Endothelial cell of umbilical vein (primary cell): ENCODE measurements around the gene BARX1. TPM values are rescaled to one million over a fixed set of nuclear protein-coding genes. Genes with fewer than 3 reads are reported as not detected.

Experiments
- BruUV-seq: library from RNA; stranded (reverse); fragments of 400-500 nt; replicated peaks from 2 replicates; lab custom pipeline; 2021; lab: Mats Ljungman, UMichigan
- CTCF ChIA-PET: fragments of 300-600, 350-600 bp; sonication (Branson Sonifier 250); formaldehyde crosslinking; loops from one replicate; lab custom pipeline; 2021; ENCODE audit warnings: antibody characterized with exemption, inconsistent platforms; lab: Charles Lee
- POLR2A ChIA-PET: fragments of 300-600, 350-600 bp; sonication (Branson Sonifier 250); formaldehyde crosslinking; loops from one replicate; lab custom pipeline; 2021; ENCODE audit warnings: antibody characterized with exemption, inconsistent platforms; lab: Charles Lee
- DNase-seq: peaks from one replicate; pipeline ENCODE4 v3.0.0-alpha.2; 2011; ENCODE audit warnings: low read depth, low spot score
- FAIRE-seq: peaks from 2 replicates; lab custom pipeline; 2011; peaks lifted over from hg19 to GRCh38; lab: Jason Lieb, UNC
- H2AFZ ChIP-seq: 2 replicates; pipeline ENCODE4 v1.6.0; 2012; ENCODE audit warnings: low read depth, low read length, control low read depth, inconsistent platforms
- H3K27ac ChIP-seq: 2 replicates; pipeline ENCODE4 v1.5.1; 2011; ENCODE audit warnings: low read depth, mild to moderate bottlenecking, control low read depth, low read length, moderate library complexity; ENCODE audit not compliant: insufficient read depth
- H3K27me3 ChIP-seq, 2 experiments: 2 replicates each; pipeline versions ENCODE4 v1.6.0 to v1.6.1; 2011; ENCODE audit warnings: low read length in 2 of 2, mixed read lengths in 1 of 2; ENCODE audit not compliant: control insufficient read depth in 2 of 2, insufficient read depth in 2 of 2
- H3K36me3 ChIP-seq, 2 experiments: 2 replicates in 1 of 2; 3 replicates in 1 of 2; pipeline ENCODE4 v1.5.1; 2011; ENCODE audit warnings: low read length in 2 of 2, mild to moderate bottlenecking in 1 of 2, moderate library complexity in 1 of 2; ENCODE audit not compliant: control insufficient read depth in 2 of 2, insufficient read depth in 2 of 2; ENCODE audit errors: extremely low read depth in 1 of 2
- H3K4me1 ChIP-seq: 3 replicates; pipeline ENCODE4 v1.5.1; 2011; ENCODE audit warnings: mild to moderate bottlenecking, low read length; ENCODE audit not compliant: control insufficient read depth, insufficient read depth; ENCODE audit errors: extremely low read depth
- H3K4me2 ChIP-seq: 2 replicates; pipeline ENCODE4 v1.6.1; 2011; ENCODE audit warnings: low read length, control low read depth, mixed read lengths; ENCODE audit not compliant: insufficient read depth
- H3K4me3 ChIP-seq, 3 experiments: fragments of 200-600 bp in 1 of 3; sonication (generic), shearing (Covaris generic) in 1 of 3; replicated peaks in 1 of 3; 2 replicates each; pipeline ENCODE4 v1.5.1; 2011 to 2016; ENCODE audit warnings: control low read depth in 3 of 3, low read length in 3 of 3, mild to moderate bottlenecking in 2 of 3, inconsistent platforms in 1 of 3, low read depth in 1 of 3, moderate library complexity in 1 of 3; ENCODE audit not compliant: insufficient read depth in 1 of 3
- H3K79me2 ChIP-seq: 2 replicates; pipeline ENCODE4 v1.6.0; 2012; ENCODE audit warnings: low read length, inconsistent platforms; ENCODE audit not compliant: control insufficient read depth, insufficient read depth
- H3K9ac ChIP-seq: replicated peaks from 2 replicates; pipeline ENCODE3; 2011; ENCODE audit warnings: low read length, control low read depth; ENCODE audit not compliant: insufficient read depth; ENCODE audit errors: extremely low read depth
- H3K9me1 ChIP-seq: replicated peaks from 3 replicates; pipeline ENCODE4 v1.6.0; 2011; ENCODE audit warnings: mild to moderate bottlenecking, low read length; ENCODE audit not compliant: control insufficient read depth, insufficient read depth; ENCODE audit errors: extremely low read depth
- H3K9me3 ChIP-seq: replicated peaks from 2 replicates; pipeline ENCODE4 v1.5.1; 2012; ENCODE audit warnings: low read length, inconsistent platforms; ENCODE audit not compliant: control insufficient read depth, insufficient read depth
- H4K20me1 ChIP-seq: replicated peaks from 2 replicates; pipeline ENCODE3; 2011; ENCODE audit warnings: mild to moderate bottlenecking, low read length; ENCODE audit not compliant: control insufficient read depth, insufficient read depth; ENCODE audit errors: extremely low read depth
- EZH2 ChIP-seq: IDR thresholded peaks from 2 replicates; pipeline ENCODE4 v1.6.1; 2012; ENCODE audit warnings: borderline replicate concordance, low read depth, mild to moderate bottlenecking, moderate library complexity, low read length, inconsistent platforms; ENCODE audit not compliant: severe bottlenecking
- FOS ChIP-seq: IDR thresholded peaks from 2 replicates; pipeline ENCODE4 v1.6.1; 2011; ENCODE audit warnings: mild to moderate bottlenecking, low read length, moderate library complexity, borderline replicate concordance; ENCODE audit not compliant: insufficient read depth
- GATA2 ChIP-seq: IDR thresholded peaks from 2 replicates; pipeline ENCODE4 v1.7.0; 2011; ENCODE audit warnings: low read depth, mild to moderate bottlenecking, moderate library complexity, mixed read lengths, low read length; ENCODE audit not compliant: insufficient read length, insufficient read depth
- JUN ChIP-seq: IDR thresholded peaks from 2 replicates; pipeline ENCODE4 v1.6.1; 2011; ENCODE audit warnings: borderline replicate concordance, low read depth; ENCODE audit not compliant: insufficient read length, insufficient read depth
- MYC ChIP-seq: IDR thresholded peaks from one replicate; pipeline ENCODE4 v1.6.1; 2011; ENCODE audit warnings: mild to moderate bottlenecking, low read depth, low read length
- POLR2A ChIP-seq: IDR thresholded peaks from 2 replicates; pipeline ENCODE4 v1.6.1; 2012; ENCODE audit warnings: low read depth, mild to moderate bottlenecking, control low read depth, low read length
- POLR2AphosphoS5 ChIP-seq: IDR thresholded peaks from 2 replicates; pipeline ENCODE4 v1.6.1; 2012; ENCODE audit warnings: low read depth, mild to moderate bottlenecking, control low read depth, low read length, moderate library complexity; ENCODE audit not compliant: insufficient read depth
- dilution Hi-C: fragments of 300-500 bp; cut with MboI; formaldehyde crosslinking; loops from one replicate; pipeline ENCODE4 v1.15.0; 2019; ENCODE audit warnings: low sequenced_read_pairs; ENCODE audit not compliant: extremely low pct_ligation_motif_present
- intact Hi-C: fragments of 100-400 bp; cut with micrococcal nuclease; formaldehyde crosslinking; loops from one replicate; pipeline ENCODE4 v1.10.0; 2022
- polyA plus RNA-seq, 4 experiments: library from polyadenylated mRNA; depleted of rRNA in 3 of 4; stranded (reverse) in 3 of 4; unstranded in 1 of 4; fragments of >200 nt; gene quantifications; 2 replicates each; pipeline versions ENCODE4 v1.2.1 to v1.2.3, GENCODE V29; 2011 to 2012; ENCODE audit warnings: missing spikeins in 1 of 4
- total RNA-seq: library from RNA; stranded (reverse); gene quantifications from 2 replicates; pipeline ENCODE4 v1.2.3, GENCODE V29; 2021
- TF ChIP-seq, protein P1 (sequence below), 2 donors: IDR thresholded peaks; 1 replicate in 1 of 2; 2 replicates in 1 of 2; pipeline ENCODE4 v1.5.1; 2011; ENCODE audit warnings: low read length in 2 of 2, mild to moderate bottlenecking in 2 of 2, moderate library complexity in 2 of 2, control low read depth in 1 of 2, inconsistent platforms in 1 of 2, low read depth in 1 of 2; ENCODE audit not compliant: insufficient read depth in 1 of 2; ENCODE audit errors: extremely low read depth in 1 of 2
- TF ChIP-seq, protein P2 (sequence below): IDR thresholded peaks from 2 replicates; pipeline ENCODE4 v1.6.1; 2011; ENCODE audit not compliant: insufficient read depth, insufficient read length

Gene BARX1
- total and polyA plus RNA-seq, 2 donors (not counting 3 experiments of a cell fraction or from before 2014, with no cell fraction given), result not detected

DNA sequence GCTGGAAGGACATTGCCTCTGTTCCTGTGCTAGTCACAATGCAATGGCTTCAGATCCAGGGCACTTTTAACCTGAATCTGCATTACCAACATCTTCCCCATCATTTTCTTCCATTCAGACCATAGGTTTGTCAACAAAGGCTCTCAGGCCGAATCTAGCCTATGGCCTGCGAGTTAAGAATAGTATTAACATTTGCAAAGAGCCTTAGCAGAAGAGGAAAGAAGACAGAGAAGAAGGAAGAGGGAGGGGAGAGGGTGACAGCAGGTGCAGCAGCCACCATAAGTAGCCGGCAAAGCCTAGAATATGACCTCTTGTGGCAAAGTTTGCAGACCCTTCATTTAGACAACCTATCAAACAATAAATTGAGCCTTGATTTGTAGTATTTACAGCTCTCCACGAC, 32.6 kb downstream of the BARX1 start:
- no peak for DNase-seq
- no peaks in the 10 kb centered on the region for H3K9me3 ChIP-seq
- no peak for TF ChIP-seq EZH2
- TF ChIP-seq POLR2AphosphoS5, result no peak
- TF ChIP-seq GATA2, result no peak
- H4K20me1 ChIP-seq, result no peaks in the 10 kb centered on the region
- H3K4me2 ChIP-seq, result no peak overlapping the region
- ChIA-PET POLR2A (no interaction called here), CTCF (no interaction called here)
- no TSS peak for BruUV-seq
- H3K36me3 ChIP-seq, result no peaks in the 10 kb centered on the region
- dilution Hi-C loops, result no loop called here
- H3K4me1 ChIP-seq, result no peaks in the 10 kb centered on the region
- H3K4me3 ChIP-seq, result no peak overlapping the region
- H3K27me3 ChIP-seq, result no peaks in the 10 kb centered on the region
- H3K27ac ChIP-seq, result no peak overlapping the region
- no peak overlapping the region for H3K9ac ChIP-seq
- no peaks in the 10 kb centered on the region for H3K79me2 ChIP-seq
- intact Hi-C loops, result no loop called here
- H3K9me1 ChIP-seq, result no peaks in the 10 kb centered on the region
- no peak for FAIRE-seq
- no peak overlapping the region for H2AFZ ChIP-seq

DNA sequence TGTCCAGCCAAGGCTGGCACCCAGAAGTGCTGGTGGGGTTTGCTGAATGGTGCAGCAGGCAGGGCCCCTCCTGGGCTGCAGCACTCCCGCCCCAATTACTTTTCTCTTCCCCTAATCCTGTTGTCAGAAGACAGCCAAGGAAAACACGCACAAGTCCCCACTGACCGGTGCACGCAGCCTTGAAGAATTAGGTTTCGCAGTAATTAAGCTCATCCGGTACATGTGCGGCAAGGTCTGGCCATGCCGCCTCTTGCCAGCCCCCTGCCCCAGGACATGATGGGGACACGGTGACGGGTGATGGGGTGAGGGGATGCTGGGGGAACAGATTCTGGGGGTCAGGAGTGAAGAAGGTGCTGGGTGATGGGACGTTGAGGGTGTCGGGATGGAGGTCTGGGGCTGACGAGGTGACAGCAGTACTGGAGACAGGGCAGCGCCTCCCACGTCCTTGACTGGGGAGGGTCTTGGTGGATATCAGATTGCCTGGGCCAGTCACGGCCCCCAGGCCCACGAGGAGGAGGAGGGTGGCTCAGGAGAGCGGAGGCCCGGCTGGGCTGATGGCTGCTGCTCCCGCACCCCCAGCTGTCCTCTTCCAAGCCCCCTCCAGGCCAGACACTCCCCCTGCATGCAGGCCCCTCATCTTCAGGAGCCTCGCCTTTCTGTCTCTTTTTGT, 34.9 kb downstream of the BARX1 start:
- DNase-seq (no peak), FAIRE-seq (no peak)
- no peaks in the 10 kb centered on the region for H3K4me1 ChIP-seq
- ChIA-PET CTCF (interaction anchor here (1.2 kb wide), 1 partner anchor 93 kb away, joined by 3 read pairs; no protein-coding TSS in a partner anchor), POLR2A (no interaction called here)
- no peaks in the 10 kb centered on the region for H3K9me3 ChIP-seq
- no peaks in the 10 kb centered on the region for H3K9me1 ChIP-seq
- no peak overlapping the region for H2AFZ ChIP-seq
- H4K20me1 ChIP-seq, result no peaks in the 10 kb centered on the region
- BruUV-seq, result no TSS peak
- no peak for TF ChIP-seq JUN
- no peak for TF ChIP-seq GATA2
- TF ChIP-seq POLR2AphosphoS5, result no peak
- no peak for TF ChIP-seq MYC
- TF ChIP-seq POLR2A, result no peak
- TF ChIP-seq EZH2, result no peak
- TF ChIP-seq, protein P1, sequence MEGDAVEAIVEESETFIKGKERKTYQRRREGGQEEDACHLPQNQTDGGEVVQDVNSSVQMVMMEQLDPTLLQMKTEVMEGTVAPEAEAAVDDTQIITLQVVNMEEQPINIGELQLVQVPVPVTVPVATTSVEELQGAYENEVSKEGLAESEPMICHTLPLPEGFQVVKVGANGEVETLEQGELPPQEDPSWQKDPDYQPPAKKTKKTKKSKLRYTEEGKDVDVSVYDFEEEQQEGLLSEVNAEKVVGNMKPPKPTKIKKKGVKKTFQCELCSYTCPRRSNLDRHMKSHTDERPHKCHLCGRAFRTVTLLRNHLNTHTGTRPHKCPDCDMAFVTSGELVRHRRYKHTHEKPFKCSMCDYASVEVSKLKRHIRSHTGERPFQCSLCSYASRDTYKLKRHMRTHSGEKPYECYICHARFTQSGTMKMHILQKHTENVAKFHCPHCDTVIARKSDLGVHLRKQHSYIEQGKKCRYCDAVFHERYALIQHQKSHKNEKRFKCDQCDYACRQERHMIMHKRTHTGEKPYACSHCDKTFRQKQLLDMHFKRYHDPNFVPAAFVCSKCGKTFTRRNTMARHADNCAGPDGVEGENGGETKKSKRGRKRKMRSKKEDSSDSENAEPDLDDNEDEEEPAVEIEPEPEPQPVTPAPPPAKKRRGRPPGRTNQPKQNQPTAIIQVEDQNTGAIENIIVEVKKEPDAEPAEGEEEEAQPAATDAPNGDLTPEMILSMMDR (IDR thresholded peaks at IDR 0.05; ENCODE audit: extremely low read depth in 1 of 2, insufficient read depth in 1 of 2, low read depth in 1 of 2, low read length in 2 of 2), result no peak
- no peak for TF ChIP-seq FOS
- TF ChIP-seq, protein P2, sequence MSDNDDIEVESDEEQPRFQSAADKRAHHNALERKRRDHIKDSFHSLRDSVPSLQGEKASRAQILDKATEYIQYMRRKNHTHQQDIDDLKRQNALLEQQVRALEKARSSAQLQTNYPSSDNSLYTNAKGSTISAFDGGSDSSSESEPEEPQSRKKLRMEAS, result no peak
- H3K27me3 ChIP-seq, result no peaks in the 10 kb centered on the region
- intact Hi-C loops, result no loop called here
- no peak overlapping the region for H3K27ac ChIP-seq
- H3K79me2 ChIP-seq, result no peaks in the 10 kb centered on the region
- H3K36me3 ChIP-seq, result no peaks in the 10 kb centered on the region
- no peak overlapping the region for H3K9ac ChIP-seq
- dilution Hi-C loops, result no loop called here
- H3K4me3 ChIP-seq, result no peak overlapping the region
- no peak overlapping the region for H3K4me2 ChIP-seq
